Measurements from ENCODE around the gene TTC6. TPM values are rescaled to one million over a fixed set of nuclear protein-coding genes. Genes with fewer than 3 reads are reported as not detected.

Gene TTC6
- total and polyA plus RNA-seq, 5 experiments from 2014 or later = not detected

DNA sequence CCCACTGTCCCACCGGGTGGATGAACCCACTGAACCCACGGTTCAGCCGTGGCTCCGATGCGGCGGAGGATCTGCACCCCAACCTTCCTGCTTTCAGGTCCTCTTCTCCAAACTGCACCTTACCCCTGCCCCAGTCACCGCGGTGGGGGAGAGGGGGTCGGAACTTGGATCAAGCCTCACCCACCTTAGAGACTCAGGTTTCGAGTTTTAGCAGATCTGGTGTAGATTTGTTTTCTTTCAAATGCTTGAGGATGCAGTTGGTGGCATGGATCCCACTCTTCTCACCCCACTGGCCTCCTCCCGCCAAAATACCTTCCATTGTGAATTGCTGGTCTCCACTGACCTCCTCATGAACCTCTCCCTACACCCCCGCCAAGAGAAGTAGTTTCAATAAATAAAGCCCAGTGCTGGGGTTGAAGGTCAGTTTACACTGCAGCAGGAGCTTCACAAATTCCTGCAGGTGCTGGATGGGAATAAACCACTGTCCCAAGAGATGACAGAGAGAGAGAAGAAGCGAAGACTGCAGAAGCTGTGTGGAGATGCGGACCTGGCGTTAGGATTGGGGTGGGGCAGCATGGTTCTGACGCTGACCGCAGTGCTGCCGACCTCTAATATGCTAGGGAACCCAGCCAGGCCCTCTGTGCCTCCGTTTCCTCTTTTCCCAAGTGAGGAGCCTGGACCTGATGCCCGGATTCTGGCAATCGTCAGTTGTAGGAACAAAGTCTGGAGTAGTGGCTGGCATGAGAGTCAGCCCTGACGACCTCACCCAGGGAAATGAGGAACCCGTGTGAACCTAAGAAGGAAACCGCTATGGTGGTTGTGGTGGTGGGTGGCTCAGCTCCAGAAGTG is 7.4 kb downstream of the TTC6 start:
- Mint-ChIP-seq H3K4me1 (peaks cover 4 to 19% (median 13%) of the 10 kb centered on the region in 4 donors), H3K27me3 (peaks cover 38 to 81% (median 56%) of the 10 kb centered on the region in 5 donors)
- ATAC-seq = no peak

DNA sequence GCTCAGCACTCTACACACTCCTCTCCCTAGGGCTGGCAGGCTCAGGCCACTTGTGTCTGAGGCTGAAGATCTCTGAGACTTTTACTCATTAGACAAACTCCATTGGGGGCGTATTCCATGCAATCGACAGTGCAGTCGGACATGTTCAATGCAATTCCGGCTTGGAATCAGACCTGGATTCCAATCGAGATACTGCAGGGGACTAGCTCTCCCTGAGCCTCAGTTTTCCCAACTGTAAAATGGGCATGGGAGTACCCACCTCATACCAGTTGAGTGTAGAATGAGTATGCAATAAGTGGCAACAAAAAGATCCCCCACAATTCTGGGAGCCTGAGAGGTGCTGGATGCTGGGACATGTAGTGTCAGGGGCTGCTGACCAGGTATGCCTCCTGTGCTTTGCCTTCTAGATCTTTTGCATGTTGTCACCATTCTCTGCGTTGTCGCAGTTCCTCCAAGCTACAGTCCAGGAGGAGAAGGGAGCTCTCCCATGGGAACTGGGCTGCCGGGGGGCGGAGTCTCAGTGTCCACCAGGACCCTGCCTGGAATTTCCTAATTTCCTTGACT is 8.3 kb downstream of the TTC6 start:
- Mint-ChIP-seq H3K4me1 (peaks cover 4 to 18% (median 10%) of the 10 kb centered on the region in 4 donors), H3K36me3 (peaks cover 5 to 16% (median 5%) of the 10 kb centered on the region in 3 donors), H3K27me3 (peaks cover 36 to 72% (median 51%) of the 10 kb centered on the region in 5 donors), H3K27ac (no peak overlapping the region), H3K9me3 (peaks cover 0 to 27% (median 10%) of the 10 kb centered on the region in 9 donors), H3K4me3 (no peak overlapping the region)
- POLR2A ChIA-PET = no interaction called here
- ATAC-seq = no peak
- no peak for DNase-seq

More for the DNA sequence above, 7.4 kb downstream of the TTC6 start:
- Mint-ChIP-seq H3K36me3 (peaks cover 6 to 16% (median 6%) of the 10 kb centered on the region in 3 donors), H3K9me3 (peaks cover 0 to 31% (median 11%) of the 10 kb centered on the region in 9 donors), H3K4me3 (no peak overlapping the region), H3K27ac (no peak overlapping the region)
- DNase-seq = no peak
- POLR2A ChIA-PET = no interaction called here

DNA sequence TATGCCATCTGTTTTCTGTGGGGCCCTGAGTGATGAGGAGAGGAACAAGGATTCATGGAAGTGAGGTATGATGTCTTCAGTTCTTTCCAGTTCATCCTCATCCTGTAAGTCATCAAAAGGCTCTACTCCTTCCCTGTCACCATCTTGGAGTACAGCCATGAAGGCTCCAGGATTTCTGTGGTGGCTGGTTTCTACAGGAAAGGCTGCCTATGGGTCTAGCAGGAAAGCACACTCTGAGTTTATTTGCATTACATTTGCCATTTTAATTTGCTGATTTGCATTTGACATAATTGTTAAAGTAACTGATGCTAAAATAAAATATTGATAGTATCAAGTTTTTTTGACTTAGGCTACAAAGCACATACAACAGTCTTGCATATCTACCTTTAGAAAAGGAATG is 11.2 kb downstream of the TTC6 start:
- peaks cover 2 to 22% (median 4%) of the 10 kb centered on the region in 3 donors for H3K36me3 Mint-ChIP-seq
- ATAC-seq = no peak
- H3K4me3 Mint-ChIP-seq = no peak overlapping the region
- no peaks in the 10 kb centered on the region for H3K4me1 Mint-ChIP-seq
- peaks cover 0 to 26% (median 16%) of the 10 kb centered on the region in 9 donors for H3K9me3 Mint-ChIP-seq
- DNase-seq = no peak
- H3K27me3 Mint-ChIP-seq = peaks cover 34 to 69% (median 46%) of the 10 kb centered on the region in 5 donors
- POLR2A ChIA-PET = no interaction called here
- H3K27ac Mint-ChIP-seq = no peak overlapping the region

DNA sequence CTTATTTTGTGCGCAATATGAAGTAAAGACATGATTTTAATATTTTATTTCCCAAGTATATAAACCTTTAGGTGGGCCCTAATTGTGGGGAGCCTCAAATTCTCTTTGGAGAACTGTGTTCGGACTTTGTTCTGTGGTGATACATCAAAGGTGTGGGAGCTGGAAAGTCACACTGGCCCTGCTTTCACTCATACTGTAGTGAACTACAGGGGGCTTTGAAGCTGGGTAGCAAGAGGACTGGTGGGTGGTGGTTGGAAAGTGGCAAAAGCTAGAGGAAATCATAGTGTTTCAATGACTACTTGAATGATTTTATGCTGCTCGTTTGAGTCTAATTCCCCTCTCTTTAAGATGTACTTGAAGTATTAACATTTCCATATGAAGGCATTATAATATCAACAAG is 13.2 kb downstream of the TTC6 start:
- Mint-ChIP-seq H3K36me3 (peaks cover 3 to 32% (median 5%) of the 10 kb centered on the region in 3 donors), H3K27me3 (peaks cover 26 to 66% (median 40%) of the 10 kb centered on the region in 5 donors), H3K9me3 (peaks cover 5 to 37% (median 23%) of the 10 kb centered on the region in 9 donors), H3K4me1 (no peaks in the 10 kb centered on the region), H3K4me3 (no peak overlapping the region), H3K27ac (no peak overlapping the region)
- DNase-seq (no peak), ATAC-seq (no peak)
- POLR2A ChIA-PET = no interaction called here

DNA sequence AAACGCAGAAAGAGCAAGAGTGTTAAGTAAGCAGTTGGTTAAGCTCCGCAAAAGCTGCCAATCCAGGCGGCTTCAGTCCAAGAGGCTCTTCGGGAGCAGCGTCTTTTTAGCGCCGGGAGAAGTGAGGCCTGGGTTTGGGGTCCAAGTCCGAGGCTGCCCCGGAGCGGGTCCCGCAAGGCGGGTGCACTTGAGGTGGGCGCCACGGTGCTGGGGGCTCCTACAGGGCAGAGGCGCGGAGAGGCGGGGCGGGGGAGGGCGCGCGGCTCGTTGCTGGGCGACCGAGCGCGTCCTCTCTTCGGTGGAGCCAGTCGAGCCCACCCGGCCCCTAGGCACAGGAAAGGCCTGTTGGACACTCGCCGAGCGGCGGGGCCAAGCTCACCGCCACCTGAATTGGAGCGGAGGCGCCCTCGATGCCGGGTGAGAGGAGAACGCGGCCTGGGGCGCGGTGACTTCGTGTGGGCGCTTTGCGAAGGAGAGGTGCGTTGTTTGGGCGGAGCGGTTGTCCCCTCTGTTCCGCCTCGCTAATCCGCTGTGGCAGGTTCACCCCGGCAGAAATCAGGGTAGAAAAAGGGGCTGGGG is 15.6 kb downstream of the TTC6 start:
- Mint-ChIP-seq H3K4me1 (no peaks in the 10 kb centered on the region), H3K36me3 (peaks cover 8 to 42% (median 13%) of the 10 kb centered on the region in 3 donors), H3K4me3 (no peak overlapping the region), H3K27ac (no peak overlapping the region), H3K9me3 (peaks cover 8 to 59% (median 37%) of the 10 kb centered on the region in 9 donors), H3K27me3 (peaks cover 24 to 50% (median 29%) of the 10 kb centered on the region in 5 donors)
- ATAC-seq (no peak), DNase-seq (no peak)
- POLR2A ChIA-PET = no interaction called here

DNA sequence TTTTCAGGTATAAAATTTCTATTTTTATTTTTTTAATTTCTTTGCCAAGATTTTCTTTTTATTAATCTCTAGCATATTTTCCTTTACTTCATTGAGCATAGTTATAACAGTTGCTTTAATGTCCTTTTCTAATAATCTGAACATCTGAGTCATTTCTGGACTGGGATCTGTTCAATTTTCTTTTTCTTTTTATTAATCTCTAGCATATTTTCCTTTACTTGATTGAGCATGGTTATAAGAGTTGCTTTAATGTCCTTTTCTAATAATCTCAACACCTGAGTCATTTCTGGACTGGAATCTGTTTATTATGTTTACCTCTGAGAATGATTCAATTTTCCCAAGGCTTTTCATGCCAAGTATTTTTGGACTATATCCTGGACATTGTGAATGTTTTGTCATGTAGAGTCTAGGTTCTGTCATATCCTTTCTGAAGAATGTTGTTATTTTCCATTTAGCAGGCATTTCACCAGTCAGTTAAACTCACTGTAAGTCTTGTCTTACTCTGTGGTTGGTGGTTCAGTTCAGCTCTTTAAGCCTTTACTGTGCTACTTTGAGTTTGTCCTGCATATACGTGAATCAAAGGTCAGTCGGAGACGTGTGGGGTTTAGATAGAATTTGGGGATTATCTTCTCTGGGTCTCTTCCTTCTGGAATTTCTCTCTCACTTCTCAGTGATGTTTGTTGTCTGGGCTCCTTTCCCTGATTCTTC is 20.3 kb downstream of the TTC6 start:
- Mint-ChIP-seq H3K4me1 (no peaks in the 10 kb centered on the region), H3K27ac (no peak overlapping the region), H3K27me3 (peaks cover 18 to 46% (median 20%) of the 10 kb centered on the region in 5 donors), H3K9me3 (peaks cover 18 to 82% (median 42%) of the 10 kb centered on the region in 9 donors), H3K36me3 (peaks cover 9 to 45% (median 13%) of the 10 kb centered on the region in 3 donors), H3K4me3 (no peak overlapping the region)
- ATAC-seq (no peak), DNase-seq (no peak)
- POLR2A ChIA-PET = no interaction called here

DNA sequence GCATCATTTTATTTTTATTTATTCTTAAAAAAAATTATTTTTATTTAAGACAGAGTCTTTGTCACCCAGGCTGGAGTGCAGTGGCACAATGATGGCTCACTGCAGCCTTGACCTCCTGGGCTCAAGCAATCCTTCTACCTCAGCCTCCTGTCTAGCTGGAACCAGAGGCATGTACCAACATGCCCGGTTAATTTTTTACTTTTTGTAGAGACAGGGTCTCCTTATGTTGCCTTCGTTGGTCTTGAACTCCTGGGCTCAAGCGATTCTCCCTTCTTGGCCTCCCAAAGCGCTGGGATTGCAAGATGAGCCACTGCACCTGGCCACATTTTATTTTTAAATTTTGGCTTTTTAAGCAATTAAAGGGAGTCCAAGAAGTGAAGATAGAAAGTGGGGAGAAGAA is 21.4 kb downstream of the TTC6 start:
- peaks cover 17 to 44% (median 22%) of the 10 kb centered on the region in 5 donors for H3K27me3 Mint-ChIP-seq
- POLR2A ChIA-PET = no interaction called here
- no peak overlapping the region for H3K27ac Mint-ChIP-seq
- H3K4me3 Mint-ChIP-seq = no peak overlapping the region
- H3K4me1 Mint-ChIP-seq = no peaks in the 10 kb centered on the region
- H3K36me3 Mint-ChIP-seq = peaks cover 6 to 39% (median 8%) of the 10 kb centered on the region in 3 donors
- DNase-seq (no peak), ATAC-seq (no peak)
- peaks cover 14 to 78% (median 36%) of the 10 kb centered on the region in 9 donors for H3K9me3 Mint-ChIP-seq

DNA sequence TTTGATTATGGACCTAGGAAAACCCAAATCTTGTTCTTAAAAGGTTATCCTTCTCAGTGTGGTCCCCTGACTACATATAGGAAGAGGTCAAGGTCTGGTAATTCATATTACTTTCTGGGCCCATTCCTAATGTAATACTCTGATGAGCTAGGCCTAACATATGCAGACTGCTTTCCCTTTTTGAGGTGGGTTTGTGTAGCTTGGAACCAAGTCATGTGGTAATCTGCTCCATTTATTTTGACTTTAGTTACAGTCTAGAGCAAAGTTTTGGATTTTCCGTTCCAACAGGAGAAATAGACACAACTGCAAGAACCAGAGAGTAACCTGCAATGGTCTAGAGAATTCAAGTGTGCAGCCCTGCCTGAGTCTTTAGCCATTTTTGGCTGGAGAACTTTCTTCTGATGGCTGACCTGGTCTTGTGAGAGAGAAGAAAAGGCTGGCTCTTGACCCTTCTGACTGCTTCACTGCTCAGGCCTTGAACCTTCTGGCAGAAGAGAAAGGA is 22.5 kb downstream of the TTC6 start:
- Mint-ChIP-seq H3K4me3 (no peak overlapping the region), H3K9me3 (peaks cover 13 to 67% (median 30%) of the 10 kb centered on the region in 9 donors), H3K4me1 (peaks cover 0 to 1% (median 0%) of the 10 kb centered on the region in 4 donors), H3K27ac (no peak overlapping the region), H3K27me3 (peaks cover 13 to 43% (median 24%) of the 10 kb centered on the region in 5 donors), H3K36me3 (peaks cover 6 to 34% (median 8%) of the 10 kb centered on the region in 3 donors)
- POLR2A ChIA-PET = no interaction called here
- DNase-seq = no peak
- no peak for ATAC-seq

DNA sequence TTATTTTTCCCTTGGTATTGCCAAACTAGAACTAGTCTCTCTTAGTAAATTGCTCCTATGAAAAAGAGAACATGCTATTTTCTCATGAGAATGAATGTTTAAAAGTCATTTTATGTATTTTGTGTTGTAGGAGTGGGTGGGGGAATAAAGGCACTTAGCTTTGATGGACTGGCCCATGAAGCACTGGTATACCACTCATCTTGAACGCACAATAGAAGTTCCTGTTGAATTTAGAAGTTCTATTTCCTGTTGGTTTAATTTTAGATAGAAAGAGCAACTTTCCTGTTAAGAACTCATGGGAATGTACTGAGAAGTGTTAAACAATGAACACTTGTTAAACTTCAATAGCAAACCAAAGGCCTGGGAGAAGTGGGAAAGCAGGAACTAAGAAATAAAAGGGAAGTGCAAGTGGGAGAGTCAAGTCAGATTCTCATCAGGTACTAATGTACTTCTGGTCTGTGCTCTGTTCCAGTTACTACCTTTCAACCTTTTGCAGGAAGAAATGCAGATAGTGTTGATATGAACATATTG is 23.1 kb downstream of the TTC6 start:
- Mint-ChIP-seq H3K27me3 (peaks cover 15 to 48% (median 23%) of the 10 kb centered on the region in 5 donors), H3K4me1 (peaks cover 0 to 1% (median 0%) of the 10 kb centered on the region in 4 donors), H3K9me3 (peaks cover 12 to 63% (median 29%) of the 10 kb centered on the region in 9 donors), H3K4me3 (no peak overlapping the region), H3K27ac (no peak overlapping the region), H3K36me3 (peaks cover 6 to 31% (median 8%) of the 10 kb centered on the region in 3 donors)
- ATAC-seq (no peak), DNase-seq (no peak)
- POLR2A ChIA-PET = no interaction called here

DNA sequence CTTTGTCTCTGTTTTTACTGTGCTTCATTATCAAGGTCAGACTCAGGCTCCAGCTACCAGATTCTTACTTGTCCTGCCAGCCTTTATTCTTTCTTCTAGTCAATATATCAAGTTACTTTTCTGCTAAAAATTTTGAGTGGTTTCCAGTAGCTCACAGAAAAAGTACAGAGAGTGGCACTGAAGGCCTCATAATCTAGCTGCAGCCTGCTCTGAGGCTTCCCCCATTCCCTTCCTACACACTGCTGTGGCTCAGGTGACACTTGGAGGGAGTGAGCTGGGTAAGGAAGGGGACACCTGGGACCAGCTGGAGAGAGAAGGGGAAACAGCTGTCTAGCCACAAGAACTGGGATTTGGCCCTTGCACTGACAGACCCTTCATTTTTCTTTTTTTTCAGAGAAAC is 25.4 kb downstream of the TTC6 start:
- Mint-ChIP-seq H3K36me3 (peaks cover 2 to 22% (median 3%) of the 10 kb centered on the region in 3 donors), H3K27me3 (peaks cover 19 to 56% (median 24%) of the 10 kb centered on the region in 5 donors), H3K4me3 (no peak overlapping the region), H3K27ac (peak overlapping the region in 1 of 10 donors; percentile 56), H3K9me3 (peaks cover 3 to 41% (median 18%) of the 10 kb centered on the region in 9 donors), H3K4me1 (peaks cover 0 to 1% (median 0%) of the 10 kb centered on the region in 4 donors)
- DNase-seq (no peak), ATAC-seq (no peak)
- POLR2A ChIA-PET = no interaction called here

DNA sequence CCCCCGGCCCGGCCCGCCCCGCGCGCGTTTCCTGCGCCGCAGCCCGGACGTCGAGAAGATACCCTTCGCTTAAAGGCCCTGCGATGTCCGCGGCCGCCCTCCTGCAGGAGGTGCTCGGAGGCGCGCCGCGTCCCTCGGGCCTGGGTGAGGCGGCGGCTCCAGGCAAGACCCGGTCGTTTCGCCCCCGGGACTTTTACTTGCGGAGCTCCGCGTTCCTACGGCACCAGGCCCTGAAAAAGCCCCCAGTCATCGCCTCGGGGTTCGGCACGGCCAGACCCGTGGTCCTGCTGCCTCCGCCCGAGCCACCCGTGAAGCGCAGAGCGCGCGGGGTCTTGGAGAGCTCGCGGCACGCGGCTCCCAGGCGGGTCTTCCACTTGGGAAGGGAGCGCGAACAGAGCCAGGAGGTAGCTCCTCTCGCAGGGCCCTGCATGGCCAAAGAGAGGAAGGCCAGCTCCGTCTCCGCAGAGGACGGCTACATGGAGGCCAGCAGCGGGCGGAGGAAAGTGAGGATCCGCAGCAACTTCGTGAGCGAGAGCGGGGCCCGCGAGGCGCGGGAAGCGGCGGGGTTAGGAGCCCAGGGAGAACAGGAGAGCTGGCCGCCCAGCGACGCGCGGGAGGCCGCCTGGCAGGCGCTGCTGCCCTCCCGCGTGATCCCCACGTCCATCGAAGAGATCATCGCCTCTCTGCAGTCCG is 26.9 kb downstream of the TTC6 start:
- ATAC-seq (no peak), DNase-seq (no peak)
- Mint-ChIP-seq H3K27ac (no peak overlapping the region), H3K36me3 (peaks cover 0 to 18% (median 1%) of the 10 kb centered on the region in 3 donors), H3K4me3 (no peak overlapping the region), H3K9me3 (peaks cover 0 to 27% (median 11%) of the 10 kb centered on the region in 9 donors), H3K27me3 (peaks cover 19 to 56% (median 24%) of the 10 kb centered on the region in 5 donors), H3K4me1 (peaks cover 0 to 1% (median 0%) of the 10 kb centered on the region in 4 donors)
- POLR2A ChIA-PET = no interaction called here
